KOPT-K1 (cell line): ENCODE data around the gene NTN1.
"Not testable (repeated sequence)": the region's sequence is repeated elsewhere in the genome, so short reads cannot be mapped to it uniquely, and the experiment has no call there.

Experiments
- H3K27ac ChIP-seq: fragments of 200-600 bp; sonication (generic); 2 replicates; pipeline ENCODE4 v1.5.1; 2016; ENCODE audit warnings: antibody characterized with exemption, mild to moderate bottlenecking, low read depth, low read length; ENCODE audit not compliant: poor library complexity, severe bottlenecking
- H3K36me3 ChIP-seq: fragments of 200-600 bp; sonication (generic); 2 replicates; pipeline ENCODE4 v1.5.1; 2017; ENCODE audit warnings: antibody characterized with exemption, mild to moderate bottlenecking, low read length, moderate library complexity; ENCODE audit not compliant: insufficient read depth
- H3K9me3 ChIP-seq: fragments of 200-600 bp; sonication (generic); 2 replicates; pipeline ENCODE4 v1.5.1; 2017; ENCODE audit warnings: antibody characterized with exemption, low read length, mild to moderate bottlenecking; ENCODE audit not compliant: insufficient read depth, poor library complexity, severe bottlenecking

Gene NTN1

GRCh38 chr17:9021158-9021991, at the start of gene NTN1:
Gene NTN1 (plus strand): TSS chr17:9021510. CDS start chr17:9022374, 864 bp downstream.
- no peaks in the 10 kb centered on the region for H3K9me3 ChIP-seq
- H3K36me3 ChIP-seq = no peaks in the 10 kb centered on the region
- H3K27ac ChIP-seq = no peak within 1 kb of the TSS

- Histone ChIP-seq H3K27ac (no peak overlapping the region), H3K9me3 (no peaks in the 10 kb centered on the region), H3K36me3 (no peaks in the 10 kb centered on the region)
These were observed 46.1 kb upstream of the NTN1 start for GRCh38 chr17:8975091-8975725.

GRCh38 chr17:8976638-8977037, 44.7 kb upstream of the NTN1 start:
- no peak overlapping the region for H3K27ac ChIP-seq
- H3K9me3 ChIP-seq = no peaks in the 10 kb centered on the region
- H3K36me3 ChIP-seq = no peaks in the 10 kb centered on the region

GRCh38 chr17:8979715-8980114, 41.6 kb upstream of the NTN1 start:
- Histone ChIP-seq H3K9me3 (no peaks in the 10 kb centered on the region), H3K27ac (no peak overlapping the region), H3K36me3 (no peaks in the 10 kb centered on the region)

- H3K9me3 ChIP-seq = peaks cover 8% of the 10 kb centered on the region
- H3K36me3 ChIP-seq = no peaks in the 10 kb centered on the region
These were observed 39.9 kb upstream of the NTN1 start for GRCh38 chr17:8981443-8981842.

GRCh38 chr17:8984225-8984624, 37.1 kb upstream of the NTN1 start:
- peaks cover 17% of the 10 kb centered on the region for H3K9me3 ChIP-seq
- not testable (repeated sequence) for H3K27ac ChIP-seq, H3K36me3 ChIP-seq

More at GRCh38 chr17:8981443-8981842, 39.9 kb upstream of the NTN1 start:
- no peak overlapping the region for H3K27ac ChIP-seq

GRCh38 chr17:8985054-8985701, 36.1 kb upstream of the NTN1 start:
- Histone ChIP-seq H3K27ac (no peak overlapping the region), H3K9me3 (peaks cover 17% of the 10 kb centered on the region), H3K36me3 (no peaks in the 10 kb centered on the region)

- Histone ChIP-seq H3K36me3 (no peaks in the 10 kb centered on the region), H3K27ac (no peak overlapping the region), H3K9me3 (peaks cover 17% of the 10 kb centered on the region)
These were observed 35.0 kb upstream of the NTN1 start for GRCh38 chr17:8986295-8986694.

- H3K9me3 ChIP-seq = peaks cover 17% of the 10 kb centered on the region
- not testable (repeated sequence) for H3K36me3 ChIP-seq, H3K27ac ChIP-seq
These were observed 32.9 kb upstream of the NTN1 start for GRCh38 chr17:8988263-8988935.

GRCh38 chr17:8991514-8992285, 29.6 kb upstream of the NTN1 start:
- peak overlapping the region; percentile 8 for H3K27ac ChIP-seq
- no peaks in the 10 kb centered on the region for H3K36me3 ChIP-seq
- H3K9me3 ChIP-seq = peaks cover 9% of the 10 kb centered on the region

GRCh38 chr17:8994319-8994718, 27.0 kb upstream of the NTN1 start:
- Histone ChIP-seq H3K9me3 (no peaks in the 10 kb centered on the region), H3K36me3 (no peaks in the 10 kb centered on the region)

GRCh38 chr17:8995711-8996110, 25.6 kb upstream of the NTN1 start:
- Histone ChIP-seq H3K27ac (no peak overlapping the region), H3K36me3 (no peaks in the 10 kb centered on the region), H3K9me3 (peaks cover 6% of the 10 kb centered on the region)

More at GRCh38 chr17:8994319-8994718, 27.0 kb upstream of the NTN1 start:
- no peak overlapping the region for H3K27ac ChIP-seq

GRCh38 chr17:8997994-8998628, 23.2 kb upstream of the NTN1 start:
- Histone ChIP-seq H3K27ac (no peak overlapping the region), H3K9me3 (peaks cover 11% of the 10 kb centered on the region), H3K36me3 (no peaks in the 10 kb centered on the region)

- peaks cover 32% of the 10 kb centered on the region for H3K9me3 ChIP-seq
- H3K27ac ChIP-seq = no peak overlapping the region
- no peaks in the 10 kb centered on the region for H3K36me3 ChIP-seq
These were observed 19.8 kb upstream of the NTN1 start for GRCh38 chr17:9001559-9001958.
